Globus pallidus (tissue), 1 donor: Measurements from ENCODE around the gene ASXL1.
A peak's percentile ranks its signal among the peaks of the same experiment; 100 is the strongest.
"Not testable (repeated sequence)": the region's sequence is repeated elsewhere in the genome, so short reads cannot be mapped to it uniquely, and the experiment has no call there.

Source experiments
- DNase-seq: peaks from one replicate; pipeline ENCODE4 v3.0.0-alpha.2; 2015; ENCODE audit warnings: low spot score

Gene ASXL1

GRCh38 chr20:32337937-32338661, 20.0 kb upstream of the ASXL1 start:
- no peak for DNase-seq

- no peak for DNase-seq
Observed at GRCh38 chr20:32338665-32339064, 19.5 kb upstream of the ASXL1 start.

GRCh38 chr20:32339116-32339515, 19.0 kb upstream of the ASXL1 start:
- no peak for DNase-seq

- DNase-seq = not testable (repeated sequence)
Observed at GRCh38 chr20:32341053-32341452, 17.1 kb upstream of the ASXL1 start.

- no peak for DNase-seq
Observed at GRCh38 chr20:32343439-32343838, 14.7 kb upstream of the ASXL1 start.

- no peak for DNase-seq
Observed at GRCh38 chr20:32344835-32345506, 13.2 kb upstream of the ASXL1 start.

- no peak for DNase-seq
Observed at GRCh38 chr20:32348207-32348606, 9.9 kb upstream of the ASXL1 start.

- no peak for DNase-seq
Observed at GRCh38 chr20:32350421-32350820, 7.7 kb upstream of the ASXL1 start.

- no peak for DNase-seq
Observed at GRCh38 chr20:32352121-32352720, 5.9 kb upstream of the ASXL1 start.

- DNase-seq = no peak
Observed at GRCh38 chr20:32353848-32354496, 4.2 kb upstream of the ASXL1 start.

- no peak for DNase-seq
Observed at GRCh38 chr20:32354592-32355416, 3.3 kb upstream of the ASXL1 start.

GRCh38 chr20:32355417-32355841, 2.7 kb upstream of the ASXL1 start:
- no peak for DNase-seq

GRCh38 chr20:32355907-32356621, 2.1 kb upstream of the ASXL1 start:
- not testable (repeated sequence) for DNase-seq

- no peak for DNase-seq
Observed at GRCh38 chr20:32356622-32357374, 1.3 kb upstream of the ASXL1 start.

GRCh38 chr20:32357375-32357868, 709 bp upstream of the ASXL1 start:
- DNase-seq = no peak

- no peak for DNase-seq
Observed at GRCh38 chr20:32358632-32358882, 426 bp downstream of the ASXL1 start.

- DNase-seq = peak; percentile 71
Observed at GRCh38 chr20:32358883-32359632, 927 bp downstream of the ASXL1 start.

- DNase-seq = peak; percentile 20
Observed at GRCh38 chr20:32359633-32360332, 1.7 kb downstream of the ASXL1 start.

- no peak for DNase-seq
Observed at GRCh38 chr20:32360333-32360634, 2.2 kb downstream of the ASXL1 start.
